Measurements from ENCODE around the gene ATP4B. TPM values are rescaled to one million over a fixed set of nuclear protein-coding genes. Genes with fewer than 3 reads are reported as not detected.
A peak's percentile ranks its signal among the peaks of the same experiment; 100 is the strongest.

Gene ATP4B
- total RNA-seq, 1 donor from 2014 or later = not detected

DNA sequence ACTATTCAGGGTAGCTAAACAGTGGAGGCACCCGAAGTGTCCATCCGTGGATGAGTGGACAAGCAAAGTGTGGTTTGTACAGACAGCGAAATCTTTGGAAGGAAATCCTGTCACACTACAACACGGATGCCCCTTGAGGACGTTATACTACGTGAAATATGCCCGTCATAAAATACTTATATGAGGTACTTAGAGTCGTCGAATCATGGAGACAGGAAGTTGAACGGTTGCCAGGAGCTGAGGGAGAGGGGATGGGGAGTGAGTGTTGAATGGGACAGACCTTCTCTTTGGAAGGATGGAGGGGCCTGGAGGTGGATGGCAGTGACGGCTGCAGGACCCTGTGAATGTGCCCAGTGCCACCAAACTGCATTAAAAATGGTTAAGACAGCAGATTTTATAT, 11.6 kb downstream of the ATP4B start:
- DNase-seq (ENCODE audit: low spot score) = peak; percentile 37
- H3K36me3 Mint-ChIP-seq (ENCODE audit: low read depth) = peaks cover 13% of the 10 kb centered on the region
- H3K9me3 Mint-ChIP-seq (ENCODE audit: low read depth) = peaks cover 2% of the 10 kb centered on the region
- TF ChIP-seq, protein P1, sequence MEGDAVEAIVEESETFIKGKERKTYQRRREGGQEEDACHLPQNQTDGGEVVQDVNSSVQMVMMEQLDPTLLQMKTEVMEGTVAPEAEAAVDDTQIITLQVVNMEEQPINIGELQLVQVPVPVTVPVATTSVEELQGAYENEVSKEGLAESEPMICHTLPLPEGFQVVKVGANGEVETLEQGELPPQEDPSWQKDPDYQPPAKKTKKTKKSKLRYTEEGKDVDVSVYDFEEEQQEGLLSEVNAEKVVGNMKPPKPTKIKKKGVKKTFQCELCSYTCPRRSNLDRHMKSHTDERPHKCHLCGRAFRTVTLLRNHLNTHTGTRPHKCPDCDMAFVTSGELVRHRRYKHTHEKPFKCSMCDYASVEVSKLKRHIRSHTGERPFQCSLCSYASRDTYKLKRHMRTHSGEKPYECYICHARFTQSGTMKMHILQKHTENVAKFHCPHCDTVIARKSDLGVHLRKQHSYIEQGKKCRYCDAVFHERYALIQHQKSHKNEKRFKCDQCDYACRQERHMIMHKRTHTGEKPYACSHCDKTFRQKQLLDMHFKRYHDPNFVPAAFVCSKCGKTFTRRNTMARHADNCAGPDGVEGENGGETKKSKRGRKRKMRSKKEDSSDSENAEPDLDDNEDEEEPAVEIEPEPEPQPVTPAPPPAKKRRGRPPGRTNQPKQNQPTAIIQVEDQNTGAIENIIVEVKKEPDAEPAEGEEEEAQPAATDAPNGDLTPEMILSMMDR (IDR thresholded peaks at IDR 0.05) = no peak
- no peak overlapping the region for H3K27ac Mint-ChIP-seq (ENCODE audit: unreplicated experiment)
- peaks cover 26% of the 10 kb centered on the region for H3K4me1 Mint-ChIP-seq (ENCODE audit: low read depth)
- H3K4me3 Mint-ChIP-seq (ENCODE audit: unreplicated experiment) = no peak overlapping the region
- H3K27me3 Mint-ChIP-seq (ENCODE audit: low read depth) = no peaks in the 10 kb centered on the region

DNA sequence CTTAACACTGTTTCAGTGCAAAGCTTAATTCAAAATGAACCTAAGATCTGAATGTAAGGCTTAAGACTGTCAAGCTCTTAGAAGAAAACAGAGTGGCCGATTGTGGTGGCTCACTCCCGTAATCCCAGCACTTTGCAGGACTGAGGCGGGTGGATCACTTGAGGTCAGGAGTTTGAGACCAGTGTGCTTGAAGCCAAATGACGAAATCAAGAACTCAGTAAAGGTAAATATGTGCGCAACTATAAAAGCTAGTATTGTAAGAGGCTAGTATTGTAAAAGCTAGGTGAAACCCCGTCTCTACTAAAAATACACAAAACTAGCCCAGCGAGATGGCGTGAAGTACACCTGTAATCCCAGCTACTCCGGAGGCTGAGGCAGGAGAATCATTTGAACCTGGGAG, 12.7 kb downstream of the ATP4B start:
- TF ChIP-seq, protein P1 (IDR thresholded peaks at IDR 0.05) = no peak
- Mint-ChIP-seq H3K4me1 (ENCODE audit: low read depth) (peaks cover 26% of the 10 kb centered on the region), H3K27ac (ENCODE audit: unreplicated experiment) (no peak overlapping the region), H3K9me3 (ENCODE audit: low read depth) (peaks cover 2% of the 10 kb centered on the region), H3K36me3 (ENCODE audit: low read depth) (peaks cover 18% of the 10 kb centered on the region), H3K4me3 (ENCODE audit: unreplicated experiment) (no peak overlapping the region), H3K27me3 (ENCODE audit: low read depth) (no peaks in the 10 kb centered on the region)
- DNase-seq (ENCODE audit: low spot score) = no peak

DNA sequence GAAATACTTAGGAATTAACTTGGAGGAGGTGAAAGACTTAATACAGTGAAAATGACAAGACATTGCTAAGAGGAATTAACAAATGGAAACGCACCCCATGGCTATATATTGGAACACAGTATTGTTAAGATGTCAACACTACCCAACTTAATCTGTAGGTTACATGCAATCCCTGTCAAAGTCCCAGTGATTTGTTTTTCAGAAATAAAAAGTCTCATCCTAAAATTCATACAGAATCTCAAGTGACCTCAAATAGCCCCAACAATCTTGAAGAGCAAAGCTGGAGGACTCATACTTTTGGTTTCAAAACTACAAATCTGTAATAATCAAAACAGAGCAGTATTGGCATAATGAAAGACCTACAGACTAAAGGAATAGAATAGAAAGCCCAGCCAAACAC, 13.2 kb downstream of the ATP4B start:
- H3K36me3 Mint-ChIP-seq (ENCODE audit: low read depth) = peaks cover 23% of the 10 kb centered on the region
- TF ChIP-seq, protein P1 (IDR thresholded peaks at IDR 0.05) = no peak
- H3K27ac Mint-ChIP-seq (ENCODE audit: unreplicated experiment) = no peak overlapping the region
- H3K4me3 Mint-ChIP-seq (ENCODE audit: unreplicated experiment) = no peak overlapping the region
- H3K27me3 Mint-ChIP-seq (ENCODE audit: low read depth) = no peaks in the 10 kb centered on the region
- no peak for DNase-seq (ENCODE audit: low spot score)
- H3K4me1 Mint-ChIP-seq (ENCODE audit: low read depth) = peaks cover 26% of the 10 kb centered on the region
- peaks cover 2% of the 10 kb centered on the region for H3K9me3 Mint-ChIP-seq (ENCODE audit: low read depth)

DNA sequence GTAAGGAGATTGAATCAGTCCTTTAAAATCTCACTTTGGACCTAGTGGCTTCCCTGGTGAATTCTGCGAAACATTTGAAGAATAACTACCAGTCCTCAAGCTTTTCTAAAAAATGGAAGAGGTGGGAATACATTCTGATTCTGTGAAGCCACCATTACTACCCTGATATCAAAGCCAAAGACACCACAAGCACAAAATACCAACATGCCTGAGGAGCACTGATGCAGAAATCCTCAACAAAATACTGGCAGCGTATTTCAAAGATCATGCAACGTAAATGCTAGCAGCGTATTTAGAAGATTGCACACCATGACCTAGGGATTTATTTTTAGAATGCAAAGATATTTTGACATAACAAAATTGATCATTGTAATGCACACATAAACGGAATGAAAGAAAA, 14.4 kb downstream of the ATP4B start:
- H3K27ac Mint-ChIP-seq (ENCODE audit: unreplicated experiment) = no peak overlapping the region

DNA sequence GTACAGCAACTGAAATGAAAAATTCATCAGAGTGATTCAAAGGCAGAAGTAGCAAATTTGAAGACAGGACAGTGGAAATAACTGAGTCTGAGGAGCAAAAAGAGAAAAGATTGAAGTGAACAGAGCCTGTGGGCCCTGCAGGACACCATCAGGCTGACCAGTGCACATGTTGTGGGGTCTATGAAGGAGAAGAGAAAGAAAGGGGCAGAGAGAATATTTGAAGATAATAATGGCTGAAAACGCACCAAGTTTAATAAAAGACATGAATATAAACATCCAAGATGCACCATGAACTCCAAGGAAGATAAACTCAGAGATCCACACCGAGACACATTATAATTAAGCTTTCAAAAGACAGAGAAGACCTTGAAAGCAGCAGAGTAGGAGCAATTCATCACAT, 15.4 kb downstream of the ATP4B start:
- TF ChIP-seq, protein P1 (IDR thresholded peaks at IDR 0.05) = no peak
- Mint-ChIP-seq H3K4me1 (ENCODE audit: low read depth) (peaks cover 19% of the 10 kb centered on the region), H3K27ac (ENCODE audit: unreplicated experiment) (no peak overlapping the region), H3K27me3 (ENCODE audit: low read depth) (no peaks in the 10 kb centered on the region), H3K4me3 (ENCODE audit: unreplicated experiment) (no peak overlapping the region), H3K9me3 (ENCODE audit: low read depth) (peaks cover 2% of the 10 kb centered on the region), H3K36me3 (ENCODE audit: low read depth) (peaks cover 33% of the 10 kb centered on the region)
- no peak for DNase-seq (ENCODE audit: low spot score)

More for the DNA sequence above, 14.4 kb downstream of the ATP4B start:
- TF ChIP-seq, protein P1 (IDR thresholded peaks at IDR 0.05) = no peak
- peaks cover 2% of the 10 kb centered on the region for H3K9me3 Mint-ChIP-seq (ENCODE audit: low read depth)
- no peak overlapping the region for H3K4me3 Mint-ChIP-seq (ENCODE audit: unreplicated experiment)
- H3K27me3 Mint-ChIP-seq (ENCODE audit: low read depth) = no peaks in the 10 kb centered on the region
- H3K4me1 Mint-ChIP-seq (ENCODE audit: low read depth) = peaks cover 26% of the 10 kb centered on the region
- DNase-seq (ENCODE audit: low spot score) = no peak
- H3K36me3 Mint-ChIP-seq (ENCODE audit: low read depth) = peaks cover 27% of the 10 kb centered on the region

All from chondrocyte (in vitro differentiated cells).